Stimulated activated CD4-positive, alpha-beta T cell treated with anti-CD3 and anti-CD28 coated beads, Interleukin-2, amount 100 ng/mL, for 24 hours (primary cell): ENCODE measurements around the gene SPTSSA.
"Not testable (repeated sequence)": the region's sequence is repeated elsewhere in the genome, so short reads cannot be mapped to it uniquely, and the experiment has no call there.

Source experiments
- DNase-seq, 2 donors: peaks; one replicate each; pipeline ENCODE4 v3.0.0-alpha.2; 2020

SPTSSA gene, protein sequence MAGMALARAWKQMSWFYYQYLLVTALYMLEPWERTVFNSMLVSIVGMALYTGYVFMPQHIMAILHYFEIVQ

DNA sequence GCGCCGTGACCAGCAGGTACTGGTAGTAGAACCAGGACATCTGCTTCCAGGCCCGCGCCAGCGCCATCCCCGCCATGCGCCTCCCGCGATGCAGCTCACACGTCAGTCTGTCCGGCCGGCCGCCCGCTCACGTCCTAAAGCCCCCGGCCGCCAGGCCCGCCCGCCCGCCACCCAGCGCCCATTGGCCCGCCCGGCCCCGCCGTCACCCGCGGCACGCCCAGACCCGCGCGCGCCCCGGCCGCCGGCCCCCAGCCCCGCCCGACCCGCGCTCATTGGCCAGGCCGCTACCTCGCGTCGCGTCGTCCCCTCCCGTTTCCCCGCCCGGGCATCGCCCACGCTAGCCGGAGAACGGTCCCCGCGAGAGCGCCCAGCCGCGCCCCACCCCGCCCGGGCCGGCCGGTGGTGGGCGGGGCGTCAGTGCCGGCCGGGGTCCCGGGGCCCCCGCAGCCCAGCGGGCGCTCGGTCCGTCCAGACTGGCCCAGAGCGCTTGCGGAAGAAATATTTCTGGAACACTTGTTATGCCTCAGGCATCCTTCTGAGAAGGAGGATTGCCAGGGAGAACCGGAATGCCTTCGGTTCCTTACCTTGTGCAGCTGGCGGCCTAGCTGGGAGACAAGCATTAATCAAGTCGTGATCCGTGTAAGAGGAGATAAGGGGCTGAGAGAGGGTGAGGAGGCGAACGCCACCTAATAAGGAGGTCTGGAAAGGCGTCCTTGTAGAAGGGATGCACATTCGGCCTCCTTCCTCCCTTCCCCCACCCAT lies at the start of gene SPTSSA:
Gene SPTSSA, minus strand, starts transcription at position 109 of the 762 bp plus-strand sequence. Its CDS starts 33 bp downstream, at position 76.
- DNase-seq: peak; percentile 89 to 93

DNA sequence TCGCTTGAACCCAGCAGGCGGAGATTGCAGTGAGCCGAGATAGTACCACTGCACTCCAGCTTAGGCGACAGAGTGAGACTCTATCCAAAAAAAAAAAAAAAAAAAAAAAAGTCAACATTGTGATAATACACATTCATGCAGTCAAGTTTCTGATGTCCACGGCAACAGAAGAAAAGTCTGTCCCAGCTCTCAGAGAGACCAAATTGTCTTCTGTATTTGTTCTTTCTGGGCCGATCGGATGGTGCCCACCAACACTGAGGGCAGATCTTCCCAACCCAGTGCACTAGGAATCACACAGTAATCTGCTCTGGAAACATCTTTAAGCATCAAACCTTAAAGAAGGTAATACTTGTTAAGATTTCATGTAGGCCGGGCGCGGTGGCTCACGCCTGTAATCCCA lies 45.8 kb upstream of the SPTSSA start:
- DNase-seq: no peak

DNA sequence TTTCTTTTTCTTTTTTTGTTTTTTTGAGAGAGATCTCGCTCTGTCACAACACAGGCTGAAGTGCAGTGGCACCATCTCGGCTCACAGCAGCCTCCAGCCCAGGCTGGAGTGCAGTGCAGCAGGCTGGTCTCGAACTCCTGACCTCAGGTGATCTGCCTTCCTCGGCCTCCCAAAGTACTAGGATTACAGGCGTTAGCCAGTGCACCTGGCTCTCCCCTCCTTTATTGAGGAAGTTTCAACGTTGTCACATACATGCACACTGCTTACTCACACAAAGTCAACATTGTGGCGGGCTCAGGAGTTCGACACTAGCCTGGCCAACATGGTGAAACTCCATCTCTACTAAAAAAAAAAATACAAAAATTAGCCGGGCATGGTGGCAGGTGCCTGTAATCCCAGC lies 45.4 kb upstream of the SPTSSA start:
- DNase-seq: no peak

DNA sequence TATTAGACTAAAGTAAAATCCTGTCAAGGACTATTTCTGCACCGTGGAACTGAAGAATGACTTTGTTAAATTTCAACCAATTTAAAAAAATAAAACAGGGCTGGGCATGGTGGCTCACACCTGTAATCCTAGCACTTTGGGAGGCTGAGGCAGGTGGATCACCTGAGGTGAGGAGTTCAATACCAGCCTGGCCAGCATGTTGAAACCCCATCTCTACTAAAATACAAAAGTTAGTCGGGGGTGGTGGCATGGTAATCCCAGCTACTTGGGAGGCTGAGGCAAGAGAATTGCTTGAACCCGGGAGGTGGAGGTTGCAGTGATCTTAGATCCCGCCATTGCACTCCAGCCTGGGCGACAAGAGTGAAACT lies 43.1 kb upstream of the SPTSSA start:
- DNase-seq: not testable (repeated sequence)

DNA sequence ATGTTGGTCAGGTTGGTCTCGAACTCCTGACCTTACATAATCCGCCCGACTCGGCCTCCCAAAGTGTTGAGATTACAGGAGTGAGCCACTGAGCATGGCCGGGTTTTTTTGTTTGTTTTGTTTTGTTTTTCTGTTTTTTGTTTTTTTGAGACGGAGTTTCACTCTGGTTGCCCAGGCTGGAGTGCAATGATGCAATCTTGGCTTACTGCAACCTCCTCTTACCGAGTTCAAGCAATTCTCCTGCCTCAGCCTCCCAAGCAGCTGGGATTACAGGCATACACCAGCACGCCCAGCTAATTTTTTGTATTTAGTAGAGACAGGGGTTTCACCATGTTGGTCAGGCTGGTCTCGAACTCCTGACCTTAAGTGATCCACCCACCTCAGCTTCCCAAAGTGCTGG lies 42.0 kb upstream of the SPTSSA start:
- DNase-seq: not testable (repeated sequence)

DNA sequence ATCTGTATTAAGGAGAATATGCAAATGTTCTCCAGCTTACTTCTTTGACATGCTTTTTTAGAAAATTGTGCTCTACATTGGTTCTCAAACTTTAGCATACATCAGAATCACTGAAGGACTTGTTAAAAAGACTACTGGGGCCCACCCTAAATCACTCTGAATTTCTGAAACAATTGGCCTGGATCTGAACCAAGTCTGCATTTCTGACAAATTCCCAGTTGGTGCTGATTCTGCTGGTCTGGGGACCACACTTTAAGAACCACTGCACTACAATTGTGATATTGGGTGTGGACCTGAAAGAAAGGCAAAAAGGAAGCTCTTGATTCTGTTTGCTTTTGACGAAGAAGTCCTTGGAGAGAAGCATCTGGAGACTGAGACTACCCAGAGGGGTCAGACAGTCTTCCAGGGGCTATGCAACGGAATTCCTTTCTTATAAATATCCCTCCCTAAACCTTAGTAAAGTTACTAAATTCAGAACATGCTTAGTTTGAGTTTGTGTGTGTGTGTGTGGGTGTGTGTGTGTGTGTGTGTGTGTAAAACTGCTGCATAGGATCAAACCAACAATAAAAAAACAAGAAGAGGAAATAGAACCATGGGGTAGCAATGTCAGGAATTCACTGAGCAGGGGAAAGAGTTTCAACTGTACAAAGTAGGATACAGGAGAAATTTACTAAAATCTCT lies 40.6 kb upstream of the SPTSSA start:
- DNase-seq: no peak

DNA sequence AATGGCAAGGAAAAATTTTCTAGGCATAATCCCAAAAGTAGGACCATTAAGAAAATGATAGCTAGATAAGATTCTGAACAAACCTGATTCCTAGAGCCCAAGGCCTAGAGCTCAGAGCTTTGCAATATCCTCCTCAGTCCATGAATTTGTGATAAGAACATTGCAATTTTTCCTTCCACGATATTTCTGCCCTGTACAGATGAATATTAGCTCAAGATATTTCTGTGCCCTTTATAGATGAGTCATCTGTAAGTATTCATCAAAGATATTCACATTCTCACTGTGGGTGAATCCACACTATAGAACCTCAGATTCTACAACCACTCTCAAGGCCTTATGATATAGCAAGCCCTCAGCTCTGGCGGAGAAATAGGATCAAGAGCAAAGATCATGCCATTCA lies 40.0 kb upstream of the SPTSSA start:
- no peak for DNase-seq

DNA sequence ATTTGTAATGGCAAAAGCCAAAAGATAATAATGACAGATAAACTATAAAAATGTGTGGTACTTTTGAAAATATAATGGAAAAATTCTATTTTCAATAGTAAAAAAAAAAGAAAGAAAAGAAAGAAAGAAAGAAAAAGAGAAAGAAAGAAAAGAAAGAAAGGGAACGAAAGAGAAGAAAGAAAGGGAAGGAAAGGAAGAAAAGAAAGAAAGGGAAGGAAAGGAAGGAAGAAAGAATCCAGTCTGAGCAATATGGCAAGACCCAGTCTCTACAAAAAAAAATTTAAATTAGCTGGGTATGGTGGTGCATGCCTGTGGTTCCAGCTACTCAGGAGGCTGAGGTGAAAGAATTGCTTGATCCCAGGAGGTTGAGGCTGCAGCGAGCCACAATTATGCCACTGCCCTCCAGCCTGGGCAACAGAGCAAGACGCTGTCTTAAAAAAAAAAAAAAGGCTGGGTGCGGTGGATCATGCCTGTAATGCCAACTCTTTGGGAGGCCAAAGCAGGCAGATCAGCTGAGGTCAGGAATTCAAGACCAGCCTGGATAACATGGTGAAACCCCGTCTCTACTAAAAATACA lies 39.1 kb upstream of the SPTSSA start:
- DNase-seq: no peak

DNA sequence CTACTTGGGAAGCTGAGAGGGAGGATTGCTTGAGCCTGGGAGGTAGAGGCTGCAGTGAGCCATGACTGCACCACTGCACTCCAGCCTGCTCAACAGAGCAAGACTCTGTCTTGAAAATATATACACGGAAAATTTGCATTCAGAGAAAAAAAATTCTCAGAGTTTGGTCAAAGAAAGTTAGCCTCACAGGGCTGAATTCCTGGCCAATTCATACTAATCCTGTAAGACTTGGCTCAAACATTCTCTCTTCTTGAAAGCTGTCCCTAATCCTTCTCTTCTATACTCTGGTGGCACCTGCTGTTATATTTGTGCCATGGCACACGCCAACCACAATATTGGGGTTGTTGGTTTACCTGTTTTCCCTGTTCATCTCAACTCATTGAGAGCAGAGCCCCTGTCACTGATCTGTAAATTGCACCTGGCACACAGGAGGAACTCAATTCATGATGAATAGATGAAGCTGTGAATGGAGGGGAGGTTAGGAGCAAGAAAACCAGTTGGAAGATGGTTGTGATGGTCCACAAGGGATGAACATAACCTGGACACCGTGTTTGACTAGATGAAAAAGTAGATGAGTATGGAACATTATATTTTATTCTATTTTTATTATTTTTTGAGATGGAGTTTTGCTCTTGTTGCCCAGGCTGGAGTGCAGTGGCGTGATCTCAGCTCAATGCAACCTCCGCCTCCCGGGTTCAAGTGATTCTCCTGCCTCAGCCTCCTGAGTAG lies 36.8 kb upstream of the SPTSSA start:
- no peak for DNase-seq

DNA sequence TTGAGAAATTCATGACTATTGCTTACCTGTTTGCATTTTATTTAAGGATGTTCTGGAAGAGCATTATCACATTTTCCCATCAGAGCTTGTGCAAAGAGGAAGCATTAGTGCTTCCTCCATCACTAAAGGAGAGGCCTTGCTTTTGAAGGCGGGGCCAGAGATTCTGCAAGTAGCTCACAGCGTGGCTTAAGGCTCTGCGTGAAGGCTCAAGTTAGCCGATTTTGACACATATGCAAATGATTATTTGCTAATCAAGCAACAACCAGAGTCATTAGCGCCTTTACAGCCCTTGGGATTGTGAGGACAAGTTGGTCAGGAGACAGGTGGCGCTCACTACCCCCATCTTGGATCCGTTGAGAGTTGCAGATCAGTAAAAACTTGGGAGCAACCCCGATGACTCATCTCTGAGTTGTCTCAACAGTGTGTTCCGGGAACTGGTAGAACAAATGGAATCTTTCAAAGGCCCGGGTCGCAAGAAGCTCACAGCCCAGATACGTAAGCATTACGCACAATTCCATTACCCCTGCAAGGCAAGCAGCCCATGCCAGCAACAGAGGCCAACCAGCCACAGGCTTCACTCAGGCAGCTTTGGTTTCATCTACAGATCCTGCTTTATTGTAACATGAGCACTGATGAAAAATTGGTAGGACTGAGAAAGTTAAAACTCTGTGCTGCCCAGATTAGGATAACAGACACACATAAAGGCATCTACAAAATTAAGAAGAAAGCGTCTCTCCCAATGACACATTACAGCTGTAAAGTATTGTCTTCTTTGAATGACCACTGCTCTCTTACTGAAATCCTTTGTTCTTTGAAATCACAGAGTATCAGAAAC lies 34.9 kb upstream of the SPTSSA start:
- no peak for DNase-seq

DNA sequence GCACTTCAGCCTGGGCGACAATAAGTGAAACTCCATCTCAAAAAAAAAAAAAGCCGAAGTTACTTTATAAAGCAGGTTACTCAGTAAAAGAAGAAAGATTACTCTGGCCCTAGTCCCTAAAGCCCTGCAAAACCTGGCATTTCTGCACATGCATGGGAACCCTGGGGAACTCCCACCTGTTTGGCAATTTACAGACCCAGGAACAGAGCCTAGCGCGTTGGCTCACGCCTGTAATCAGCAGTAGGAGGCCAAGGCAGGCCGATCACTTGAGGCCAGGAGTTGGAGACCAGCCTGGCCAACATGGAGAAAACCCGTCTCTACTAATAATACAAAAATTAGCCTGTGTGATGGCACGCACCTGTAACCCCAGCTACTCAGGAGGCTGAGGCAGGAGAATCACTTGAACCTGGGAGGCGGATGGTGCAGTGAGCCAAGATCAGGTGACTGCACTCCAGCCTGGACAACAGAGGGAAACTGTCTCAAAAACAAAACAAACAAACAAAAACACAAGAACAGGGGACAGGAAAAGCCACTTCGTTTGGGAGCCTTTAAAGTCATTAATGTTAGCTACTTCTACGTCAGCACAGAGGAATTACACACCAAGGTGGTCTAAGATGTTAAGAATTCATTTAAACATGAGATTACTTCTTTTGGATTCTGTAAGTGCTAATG lies 34.1 kb upstream of the SPTSSA start:
- no peak for DNase-seq

DNA sequence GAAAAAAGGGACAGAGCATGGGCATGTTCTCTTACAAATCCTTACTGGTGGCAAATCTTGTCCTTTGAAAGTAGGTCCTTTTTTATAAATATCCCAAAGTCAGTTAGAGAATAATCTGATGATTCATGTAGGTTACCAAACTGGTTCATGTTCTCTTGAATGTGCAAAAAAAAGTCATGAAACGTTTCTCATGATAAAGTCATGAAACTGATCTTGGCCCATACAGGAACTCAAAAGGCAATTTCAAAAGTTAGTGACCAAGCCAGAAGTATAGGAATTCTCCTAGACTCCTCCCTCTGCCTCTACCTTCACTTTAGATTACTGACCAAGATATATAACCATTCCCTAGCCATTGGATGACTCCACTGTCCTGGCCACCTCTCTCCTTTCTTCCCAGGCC lies 27.3 kb upstream of the SPTSSA start:
- DNase-seq: no peak

DNA sequence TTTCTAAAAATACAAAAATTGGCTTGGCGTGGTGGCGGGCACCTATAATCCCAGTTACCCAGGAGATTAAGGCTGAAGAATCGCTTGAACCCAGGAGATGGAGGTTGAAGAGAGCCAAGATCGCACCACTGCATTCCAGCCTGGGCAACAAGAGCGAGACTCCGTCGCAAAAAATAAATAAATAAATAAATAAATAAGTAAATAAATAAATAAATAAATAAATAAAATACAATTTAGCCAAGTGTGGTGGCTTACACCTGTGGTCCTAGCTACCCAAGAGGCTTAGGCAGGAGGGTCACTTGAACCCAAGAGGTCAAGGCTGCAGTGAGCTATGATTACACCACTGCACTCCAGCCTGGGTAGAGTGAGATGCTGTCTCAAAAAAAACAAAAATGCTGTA lies 26.5 kb upstream of the SPTSSA start:
- DNase-seq: no peak

DNA sequence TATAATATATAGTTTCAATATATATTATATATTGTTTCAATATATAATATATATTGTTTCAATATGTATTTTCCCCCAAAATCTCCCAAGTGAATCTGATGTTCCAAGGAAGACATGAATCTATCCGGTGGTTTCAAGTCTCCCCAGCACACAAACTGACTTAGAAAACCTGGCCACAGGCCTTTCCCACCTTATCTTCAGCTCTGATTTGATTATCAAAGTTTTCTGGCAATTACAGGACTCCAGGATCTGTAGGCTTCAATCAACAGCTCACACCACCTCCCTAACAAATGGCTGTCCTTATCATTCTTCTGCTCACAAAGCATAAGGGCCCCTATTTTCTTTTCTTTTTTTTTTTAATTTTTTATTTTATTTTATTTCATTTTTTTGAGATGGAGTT lies 22.7 kb upstream of the SPTSSA start:
- DNase-seq: no peak

DNA sequence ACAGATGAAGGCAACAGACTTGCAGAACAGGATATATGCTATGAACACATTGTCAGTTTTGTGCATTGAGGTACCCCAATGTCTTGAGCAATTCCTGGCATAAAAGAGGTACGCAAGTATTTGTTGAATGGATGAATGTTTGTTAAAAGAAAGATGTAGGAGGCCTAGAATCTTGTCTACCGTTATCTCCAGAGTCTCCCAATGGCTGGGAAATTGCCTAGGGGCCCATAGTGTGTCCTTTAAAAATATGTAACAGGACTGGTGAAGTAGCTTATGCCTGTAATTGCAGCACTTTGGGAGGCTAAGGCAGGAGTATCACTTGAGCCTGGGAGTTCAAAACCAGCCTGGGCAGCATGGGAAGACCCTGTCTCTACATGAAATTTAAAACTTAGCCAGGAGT lies 20.4 kb upstream of the SPTSSA start:
- DNase-seq: no peak

DNA sequence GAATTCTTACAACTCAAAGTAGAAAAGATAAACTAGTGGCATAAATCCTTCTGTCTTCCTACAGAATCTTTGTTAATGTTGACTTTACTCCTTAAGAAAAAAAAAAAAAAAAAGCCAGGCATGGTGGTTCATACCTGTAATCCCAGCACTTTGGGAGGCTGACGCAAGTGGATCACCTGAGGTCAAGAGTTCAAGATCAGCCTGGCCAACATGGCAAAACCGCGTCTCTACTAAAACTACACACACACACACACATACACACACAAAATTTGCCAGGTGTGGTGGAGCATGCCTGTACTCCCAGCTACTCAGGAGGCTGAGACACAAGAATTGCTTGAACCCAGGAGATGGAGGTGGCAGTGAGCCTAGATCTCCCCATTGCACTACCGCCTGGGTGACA lies 17.7 kb upstream of the SPTSSA start:
- no peak for DNase-seq

DNA sequence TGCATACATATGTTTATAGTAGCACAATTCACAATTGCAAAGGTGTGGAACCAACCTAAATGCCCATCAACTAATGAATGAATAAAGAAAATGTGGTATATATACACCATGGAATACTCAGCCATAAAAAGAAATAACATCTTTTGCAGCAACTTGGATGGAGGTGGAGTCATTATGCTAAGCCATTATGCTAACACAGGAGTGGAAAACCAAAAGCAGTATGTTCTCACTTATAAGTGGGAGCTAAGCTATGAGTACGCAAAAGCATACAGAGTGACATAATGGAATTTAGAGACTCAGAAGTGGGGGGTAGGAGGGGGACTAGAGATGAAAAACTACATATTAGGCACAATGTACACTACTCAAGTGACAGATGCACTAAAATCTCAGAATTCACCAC lies 16.2 kb upstream of the SPTSSA start:
- DNase-seq: no peak

DNA sequence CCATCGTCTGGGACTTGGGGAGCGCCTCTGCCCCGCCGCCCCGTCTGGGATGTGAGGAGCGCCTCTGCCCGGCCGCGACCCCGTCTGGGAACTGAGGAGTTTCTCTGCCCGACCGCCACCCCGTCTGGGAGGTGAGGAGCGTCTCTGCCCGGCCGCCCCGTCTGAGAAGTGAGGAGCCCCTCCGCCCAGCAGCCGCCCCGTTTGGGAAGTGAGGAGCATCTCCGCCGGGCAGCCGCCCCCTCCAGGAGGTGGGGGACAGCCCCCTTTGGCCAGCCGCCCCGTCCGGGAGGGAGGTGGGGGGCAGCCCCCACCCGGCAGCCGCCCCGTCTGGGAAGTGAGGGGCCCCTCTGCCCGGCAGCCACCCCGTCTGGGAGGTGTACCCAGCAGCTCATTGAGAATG lies 14.0 kb upstream of the SPTSSA start:
- DNase-seq: not testable (repeated sequence)

DNA sequence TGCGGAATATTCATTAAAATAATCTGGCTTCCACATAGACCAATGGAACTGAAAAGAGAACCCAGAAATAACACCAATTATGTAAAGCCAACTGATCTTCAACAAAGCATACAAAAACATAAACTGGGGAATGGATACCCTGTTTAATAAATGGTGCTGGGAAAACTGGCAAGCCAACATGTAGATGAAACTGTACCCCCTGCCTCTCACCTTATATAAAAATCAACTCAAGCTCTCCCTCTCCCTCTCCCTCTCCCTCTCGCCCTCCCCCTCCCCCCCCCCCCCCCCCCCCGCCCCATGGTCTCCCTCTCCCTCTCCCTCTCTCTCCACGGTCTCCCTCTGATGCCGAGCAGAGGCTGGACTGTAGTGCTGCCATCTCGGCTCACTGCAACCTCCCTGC lies 13.1 kb upstream of the SPTSSA start:
- no peak for DNase-seq

DNA sequence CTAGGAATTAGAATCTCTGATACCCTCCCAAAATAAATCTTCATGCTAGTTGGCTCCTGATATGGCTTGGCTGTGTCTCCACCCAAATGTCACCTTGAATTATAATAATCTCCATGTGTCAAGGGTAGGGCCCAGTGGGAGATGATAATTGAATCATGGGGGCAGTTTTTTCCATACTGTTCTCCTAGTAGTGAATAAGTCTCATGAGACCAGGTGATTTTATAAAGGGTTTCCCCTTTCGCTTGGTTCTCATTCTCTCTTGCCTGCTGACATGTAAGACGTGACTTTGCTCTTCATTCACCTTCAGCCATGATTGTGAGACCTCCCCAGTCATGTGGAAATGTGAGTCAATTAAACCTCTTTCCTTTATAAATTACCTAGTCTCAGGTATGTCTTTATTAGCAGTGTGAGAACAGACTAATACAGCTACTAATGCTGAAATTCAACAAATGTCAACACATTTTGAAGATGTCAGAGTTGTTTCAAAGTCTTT lies 12.2 kb upstream of the SPTSSA start:
- no peak for DNase-seq

DNA sequence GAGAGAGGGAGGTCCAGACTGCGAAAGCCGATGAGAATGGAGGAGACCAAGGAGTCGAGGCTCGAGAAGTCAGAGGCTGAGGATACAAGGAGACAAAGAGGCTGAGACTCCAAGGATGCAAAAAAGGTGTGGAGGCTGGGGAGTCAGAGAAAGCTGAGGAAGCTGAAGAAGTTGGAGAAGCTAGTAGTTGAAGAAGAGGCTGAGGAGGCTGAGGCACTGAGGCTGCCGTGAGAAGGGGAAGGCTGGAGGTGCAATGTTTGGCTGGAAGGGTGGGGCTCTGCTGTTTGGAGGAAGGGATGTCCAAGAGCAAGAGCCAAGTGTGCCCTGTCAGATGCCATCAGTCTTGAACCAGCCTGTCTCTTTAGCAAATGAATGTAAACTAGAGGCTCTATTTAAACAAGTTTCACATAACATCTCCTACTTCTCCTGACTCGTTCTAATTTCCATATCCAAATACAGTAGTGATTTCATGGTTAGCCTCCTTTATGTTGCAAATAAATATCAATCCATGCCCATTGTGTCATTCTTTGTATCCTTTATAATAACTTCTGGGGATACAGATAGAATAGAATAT lies 10.8 kb upstream of the SPTSSA start:
- DNase-seq: no peak
